ENCODE results near the gene DNAJB14.

GRCh38 chr4:99968330-99968729 is 21.9 kb upstream of the DNAJB14 start:
- TF ChIP-seq EZH2 (IDR thresholded peaks at IDR 0.05; ENCODE audit: insufficient read depth, poor library complexity, severe bottlenecking), result no peak
- no peak for TF ChIP-seq EZH2phosphoT487 (IDR thresholded peaks at IDR 0.05; ENCODE audit: insufficient read depth, low read depth)

Measured in GM23248 (cell line).